Neural progenitor cell (in vitro differentiated cells): ENCODE measurements around the gene DAZL. TPM values are rescaled to one million over a fixed set of nuclear protein-coding genes. Genes with fewer than 3 reads are reported as not detected.
"Not testable (repeated sequence)": the region's sequence is repeated elsewhere in the genome, so short reads cannot be mapped to it uniquely, and the experiment has no call there.

Experiments
- DNase-seq: peaks from one replicate; pipeline ENCODE4 v3.0.0-alpha.2; 2016; ENCODE audit warnings: low spot score
- H2AFZ ChIP-seq: fragments of 200-600 bp; sonication (generic); replicated peaks from 2 replicates; pipeline ENCODE4 v1.6.1; 2016; ENCODE audit warnings: antibody characterized with exemption
- H3F3A ChIP-seq: fragments of 200-600 bp; sonication (generic); 2 replicates; pipeline ENCODE4 v1.6.1; 2016; ENCODE audit warnings: antibody characterized with exemption, low read depth
- H3K27ac ChIP-seq: fragments of 200-600 bp; sonication (generic); 2 replicates; pipeline ENCODE4 v1.5.1; 2016; ENCODE audit warnings: mild to moderate bottlenecking
- H3K27me3 ChIP-seq: fragments of 200-600 bp; sonication (generic); 2 replicates; pipeline ENCODE4 v1.6.1; 2016; ENCODE audit warnings: mild to moderate bottlenecking, moderate library complexity
- H3K36me3 ChIP-seq: fragments of 200-600 bp; sonication (generic); 2 replicates; pipeline ENCODE4 v1.5.1; 2016
- H3K4me1 ChIP-seq: fragments of 200-600 bp; sonication (generic); 2 replicates; pipeline ENCODE4 v1.6.1; 2016; ENCODE audit warnings: mixed run types
- H3K4me2 ChIP-seq: fragments of 200-600 bp; sonication (generic); 2 replicates; pipeline ENCODE4 v1.6.1; 2016
- H3K4me3 ChIP-seq: fragments of 200-600 bp; sonication (generic); 2 replicates; pipeline ENCODE4 v1.5.1; 2016
- H3K79me2 ChIP-seq: fragments of 200-600 bp; sonication (generic); 2 replicates; pipeline ENCODE4 v1.6.1; 2016; ENCODE audit warnings: low read depth
- H3K9ac ChIP-seq: fragments of 200-600 bp; sonication (generic); 2 replicates; pipeline ENCODE4 v1.6.1; 2016
- H3K9me3 ChIP-seq: fragments of 200-600 bp; sonication (generic); 2 replicates; pipeline ENCODE4 v1.5.1; 2016; ENCODE audit warnings: low read depth
- H4K20me1 ChIP-seq: fragments of 200-600 bp; sonication (generic); 2 replicates; pipeline ENCODE4 v1.6.1; 2016; ENCODE audit warnings: low read depth
- H3K27ac Mint-ChIP-seq: 3 replicates; pipeline ENCODE4 v1.8.0; 2021; ENCODE audit warnings: mixed read lengths
- H3K27me3 Mint-ChIP-seq: 2 replicates; pipeline ENCODE4 v1.8.0; 2022; ENCODE audit warnings: low read depth, mild to moderate bottlenecking, inconsistent platforms, moderate library complexity, mixed read lengths; ENCODE audit not compliant: insufficient read depth
- H3K36me3 Mint-ChIP-seq: 3 replicates; pipeline ENCODE4 v1.8.0; 2021; ENCODE audit warnings: mixed read lengths
- H3K4me1 Mint-ChIP-seq: 3 replicates; pipeline ENCODE4 v1.8.0; 2021; ENCODE audit warnings: mixed read lengths
- H3K4me3 Mint-ChIP-seq: 3 replicates; pipeline ENCODE4 v1.8.0; 2021; ENCODE audit warnings: mild to moderate bottlenecking, moderate library complexity, mixed read lengths
- H3K9me3 Mint-ChIP-seq: 3 replicates; pipeline ENCODE4 v1.8.0; 2020; ENCODE audit warnings: mixed read lengths
- CTCF ChIP-seq: fragments of 200-600 bp; sonication (generic); IDR thresholded peaks from 2 replicates; pipeline ENCODE4 v1.5.1; 2017; ENCODE audit warnings: antibody characterized with exemption, mild to moderate bottlenecking
- EZH2 ChIP-seq: fragments of 200-600 bp; sonication (generic); IDR thresholded peaks from 2 replicates; pipeline ENCODE4 v1.6.1; 2017; ENCODE audit warnings: antibody characterized with exemption, mild to moderate bottlenecking, moderate library complexity
- EZH2phosphoT487 ChIP-seq: fragments of 200-600 bp; sonication (generic); IDR thresholded peaks from 2 replicates; pipeline ENCODE4 v1.6.1; 2017; ENCODE audit warnings: antibody characterized with exemption
- total RNA-seq: library from RNA; depleted of rRNA; stranded (reverse); fragments of >200 nt; gene quantifications from 2 replicates; pipeline ENCODE4 v1.2.3, GENCODE V29; 2015; ENCODE audit warnings: low replicate concordance

DAZL gene
- total RNA-seq, 1 donor from 2014 or later = 4.7 TPM

- H3K36me3 ChIP-seq = no peaks in the 10 kb centered on the region
- H4K20me1 ChIP-seq = no peaks in the 10 kb centered on the region
- no peaks in the 10 kb centered on the region for H3F3A ChIP-seq
- Mint-ChIP-seq H3K36me3 (no peaks in the 10 kb centered on the region), H3K27me3 (no peaks in the 10 kb centered on the region), H3K4me3 (no peak overlapping the region), H3K27ac (no peak overlapping the region), H3K9me3 (no peaks in the 10 kb centered on the region), H3K4me1 (no peaks in the 10 kb centered on the region)
- no peak overlapping the region for H2AFZ ChIP-seq
- DNase-seq = no peak
- no peaks in the 10 kb centered on the region for H3K27me3 ChIP-seq
- TF ChIP-seq EZH2 = no peak
- TF ChIP-seq EZH2phosphoT487 = no peak
- TF ChIP-seq CTCF = no peak
- H3K4me1 ChIP-seq = no peaks in the 10 kb centered on the region
- no peak overlapping the region for H3K27ac ChIP-seq
- H3K4me3 ChIP-seq = no peak overlapping the region
- H3K9me3 ChIP-seq = no peaks in the 10 kb centered on the region
- H3K79me2 ChIP-seq = no peaks in the 10 kb centered on the region
- H3K4me2 ChIP-seq = no peak overlapping the region
- H3K9ac ChIP-seq = no peak overlapping the region
Observed at GRCh38 chr3:16639806-16640205, 34.6 kb upstream of the DAZL start.

- Mint-ChIP-seq H3K27ac (no peak overlapping the region), H3K4me3 (no peak overlapping the region), H3K27me3 (no peaks in the 10 kb centered on the region), H3K36me3 (no peaks in the 10 kb centered on the region), H3K9me3 (no peaks in the 10 kb centered on the region), H3K4me1 (no peaks in the 10 kb centered on the region)
- DNase-seq = no peak
- Histone ChIP-seq H3K27me3 (no peaks in the 10 kb centered on the region), H3K79me2 (no peaks in the 10 kb centered on the region), H3K4me3 (no peak overlapping the region), H2AFZ (no peak overlapping the region), H3F3A (no peaks in the 10 kb centered on the region), H3K27ac (no peak overlapping the region), H3K4me2 (no peak overlapping the region), H3K9ac (no peak overlapping the region), H4K20me1 (no peaks in the 10 kb centered on the region), H3K36me3 (no peaks in the 10 kb centered on the region), H3K9me3 (no peaks in the 10 kb centered on the region), H3K4me1 (no peaks in the 10 kb centered on the region)
- no peak for TF ChIP-seq EZH2
- no peak for TF ChIP-seq CTCF
- TF ChIP-seq EZH2phosphoT487 = no peak
Observed at GRCh38 chr3:16633948-16634347, 28.7 kb upstream of the DAZL start.

- H3K27ac ChIP-seq = no peak overlapping the region
- no peaks in the 10 kb centered on the region for H3K36me3 ChIP-seq
- H3K4me2 ChIP-seq = no peak overlapping the region
- H4K20me1 ChIP-seq = no peaks in the 10 kb centered on the region
- no peaks in the 10 kb centered on the region for H3K4me1 ChIP-seq
- Mint-ChIP-seq H3K36me3 (no peaks in the 10 kb centered on the region), H3K4me1 (no peaks in the 10 kb centered on the region), H3K9me3 (no peaks in the 10 kb centered on the region), H3K27me3 (no peaks in the 10 kb centered on the region), H3K27ac (no peak overlapping the region), H3K4me3 (no peak overlapping the region)
- no peaks in the 10 kb centered on the region for H3F3A ChIP-seq
- no peak for TF ChIP-seq EZH2
- no peak for TF ChIP-seq CTCF
- TF ChIP-seq EZH2phosphoT487 = no peak
- no peaks in the 10 kb centered on the region for H3K27me3 ChIP-seq
- no peaks in the 10 kb centered on the region for H3K9me3 ChIP-seq
- no peak overlapping the region for H2AFZ ChIP-seq
- no peak overlapping the region for H3K4me3 ChIP-seq
- H3K9ac ChIP-seq = no peak overlapping the region
- no peak for DNase-seq
- H3K79me2 ChIP-seq = no peaks in the 10 kb centered on the region
Observed at GRCh38 chr3:16632395-16632794, 27.2 kb upstream of the DAZL start.

- Mint-ChIP-seq H3K4me1 (no peaks in the 10 kb centered on the region), H3K9me3 (peaks cover 10% of the 10 kb centered on the region), H3K4me3 (no peak overlapping the region), H3K36me3 (no peaks in the 10 kb centered on the region), H3K27me3 (no peaks in the 10 kb centered on the region), H3K27ac (no peak overlapping the region)
- Histone ChIP-seq H3F3A (no peaks in the 10 kb centered on the region), H3K27ac (no peak overlapping the region), H3K9me3 (no peaks in the 10 kb centered on the region), H3K79me2 (no peaks in the 10 kb centered on the region), H3K4me1 (peaks cover 5% of the 10 kb centered on the region), H3K36me3 (no peaks in the 10 kb centered on the region), H3K27me3 (no peaks in the 10 kb centered on the region), H3K4me2 (no peak overlapping the region), H2AFZ (no peak overlapping the region), H4K20me1 (no peaks in the 10 kb centered on the region), H3K4me3 (no peak overlapping the region), H3K9ac (no peak overlapping the region)
- no peak for TF ChIP-seq CTCF
- TF ChIP-seq EZH2 = no peak
- no peak for TF ChIP-seq EZH2phosphoT487
- no peak for DNase-seq
Observed at GRCh38 chr3:16618721-16619120, 13.5 kb upstream of the DAZL start.

GRCh38 chr3:16617155-16617554 is 11.9 kb upstream of the DAZL start:
- H3K27ac ChIP-seq, DNase-seq, H3K27me3 ChIP-seq, H2AFZ ChIP-seq, H3K9ac ChIP-seq, H3K4me1 Mint-ChIP-seq, H3K27me3 Mint-ChIP-seq, H3F3A ChIP-seq, H3K4me3 ChIP-seq, H3K4me1 ChIP-seq, H3K9me3 ChIP-seq, H3K4me2 ChIP-seq, H4K20me1 ChIP-seq, H3K36me3 ChIP-seq, H3K4me3 Mint-ChIP-seq, H3K9me3 Mint-ChIP-seq, H3K36me3 Mint-ChIP-seq, H3K79me2 ChIP-seq, H3K27ac Mint-ChIP-seq: not testable (repeated sequence)
